Measurements from ENCODE around the gene SCUBE3. TPM values are rescaled to one million over a fixed set of nuclear protein-coding genes. Genes with fewer than 3 reads are reported as not detected.
A peak's percentile ranks its signal among the peaks of the same experiment; 100 is the strongest.

The SCUBE3 gene
- total RNA-seq, 2 donors from 2014 or later, result 0.05 to 0.16 TPM

DNA sequence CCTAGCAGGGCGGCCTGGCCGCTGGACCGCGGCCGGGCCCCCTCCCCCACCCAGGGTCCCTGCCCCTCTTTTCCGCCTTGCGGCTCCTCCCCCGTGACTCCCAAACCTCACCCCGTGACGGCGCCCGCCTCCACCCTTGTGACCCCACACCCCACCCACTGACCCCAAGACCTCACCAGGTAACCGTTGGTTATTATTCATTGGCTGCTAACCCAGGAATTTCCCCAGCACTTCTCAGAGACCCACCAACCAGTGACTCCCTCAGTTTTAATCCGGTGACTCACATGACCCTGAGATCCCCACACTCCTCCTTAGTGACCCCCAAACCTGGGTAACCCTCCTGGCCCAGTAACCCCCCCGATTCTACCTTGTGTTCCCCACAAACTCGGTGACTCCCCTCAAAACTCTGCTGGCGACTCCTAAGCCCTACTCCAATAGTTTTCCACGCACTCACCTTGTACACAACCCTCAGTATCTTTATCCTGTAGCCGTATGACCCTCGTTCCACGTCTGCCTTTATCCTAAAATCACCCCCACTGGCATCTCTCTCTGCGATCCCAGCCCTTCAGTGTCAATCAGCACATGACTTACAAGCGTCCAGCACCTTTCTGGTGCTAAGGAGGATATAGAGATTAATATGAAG lies 46.3 kb downstream of the SCUBE3 start:
- peaks cover 54% of the 10 kb centered on the region for H3K4me1 Mint-ChIP-seq (ENCODE audit: low read depth)
- no peaks in the 10 kb centered on the region for H3K36me3 Mint-ChIP-seq (ENCODE audit: insufficient read depth in 2 of 2)
- ATAC-seq (replicated peaks in 1 of 2) (peak; percentile 70 to 71), DNase-seq (peak; percentile 85 to 86)
- H3K4me3 Mint-ChIP-seq, result peak overlapping the region; percentile 85 to 99
- H3K9me3 Mint-ChIP-seq, result no peaks in the 10 kb centered on the region
- peak overlapping the region; percentile 88 for H3K27ac Mint-ChIP-seq
- H3K27me3 Mint-ChIP-seq (ENCODE audit: low read depth), result no peaks in the 10 kb centered on the region

GRCh38 chr6:35260591-35261570 lies 47.1 kb downstream of the SCUBE3 start:
- H3K27me3 Mint-ChIP-seq (ENCODE audit: low read depth), result no peaks in the 10 kb centered on the region
- peak overlapping the region; percentile 85 to 99 for H3K4me3 Mint-ChIP-seq
- DNase-seq (peak in 1 of 2 donors; percentile 7), ATAC-seq (replicated peaks in 1 of 2) (no peak)
- no peaks in the 10 kb centered on the region for H3K36me3 Mint-ChIP-seq (ENCODE audit: insufficient read depth in 2 of 2)
- H3K27ac Mint-ChIP-seq, result peak overlapping the region; percentile 88
- H3K4me1 Mint-ChIP-seq (ENCODE audit: low read depth), result peaks cover 60% of the 10 kb centered on the region
- H3K9me3 Mint-ChIP-seq, result no peaks in the 10 kb centered on the region

GRCh38 chr6:35262596-35262995 lies 48.8 kb downstream of the SCUBE3 start:
- Mint-ChIP-seq H3K27me3 (ENCODE audit: low read depth) (no peaks in the 10 kb centered on the region), H3K4me3 (no peak overlapping the region), H3K36me3 (ENCODE audit: insufficient read depth in 2 of 2) (peaks cover 0 to 2% of the 10 kb centered on the region in 2 donors), H3K4me1 (ENCODE audit: low read depth) (peaks cover 66% of the 10 kb centered on the region), H3K9me3 (no peaks in the 10 kb centered on the region), H3K27ac (peak overlapping the region; percentile 6)
- no peak for ATAC-seq (replicated peaks in 1 of 2)
- no peak for DNase-seq

DNA sequence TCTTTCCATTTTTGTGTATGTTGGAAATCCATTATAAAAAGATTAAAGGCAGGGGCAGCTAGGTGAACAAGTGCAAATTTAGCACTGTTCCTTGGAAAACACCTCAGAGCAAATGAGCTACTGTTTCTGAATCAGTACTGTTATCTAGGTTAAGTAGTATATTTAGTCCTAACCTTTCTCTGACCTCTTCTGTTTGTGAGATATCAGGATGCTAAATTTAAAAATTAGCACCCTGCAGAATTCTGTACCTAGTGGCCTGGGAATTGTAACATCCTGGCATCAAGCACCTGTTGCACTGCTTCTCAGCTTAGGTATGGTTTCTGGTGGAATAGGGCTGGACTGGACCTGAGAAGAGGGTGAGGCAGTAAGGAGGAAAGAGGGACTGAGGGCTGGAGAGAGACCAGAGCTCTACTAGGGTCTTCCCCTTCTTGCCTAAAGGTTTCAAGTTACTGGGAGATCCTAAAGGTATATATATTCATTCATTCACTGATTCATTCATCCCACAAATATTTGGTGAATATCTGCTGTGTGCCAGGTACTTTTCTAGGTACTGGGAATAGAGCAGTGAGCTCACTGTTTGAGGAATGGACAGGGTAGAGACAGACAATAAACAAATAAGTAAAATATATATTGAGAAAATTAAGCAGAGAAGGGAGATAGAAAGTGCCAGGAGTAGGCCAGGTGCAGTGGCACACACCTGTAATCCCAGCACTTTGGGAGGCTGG lies 51.0 kb downstream of the SCUBE3 start:
- H3K27me3 Mint-ChIP-seq (ENCODE audit: low read depth), result no peaks in the 10 kb centered on the region
- DNase-seq (no peak), ATAC-seq (replicated peaks in 1 of 2) (no peak)
- peaks cover 61% of the 10 kb centered on the region for H3K4me1 Mint-ChIP-seq (ENCODE audit: low read depth)
- H3K4me3 Mint-ChIP-seq, result peak overlapping the region in 1 of 2 donors; percentile 70
- peak overlapping the region; percentile 83 for H3K27ac Mint-ChIP-seq
- peaks cover 0 to 2% of the 10 kb centered on the region in 2 donors for H3K36me3 Mint-ChIP-seq (ENCODE audit: insufficient read depth in 2 of 2)
- H3K9me3 Mint-ChIP-seq, result no peaks in the 10 kb centered on the region

DNA sequence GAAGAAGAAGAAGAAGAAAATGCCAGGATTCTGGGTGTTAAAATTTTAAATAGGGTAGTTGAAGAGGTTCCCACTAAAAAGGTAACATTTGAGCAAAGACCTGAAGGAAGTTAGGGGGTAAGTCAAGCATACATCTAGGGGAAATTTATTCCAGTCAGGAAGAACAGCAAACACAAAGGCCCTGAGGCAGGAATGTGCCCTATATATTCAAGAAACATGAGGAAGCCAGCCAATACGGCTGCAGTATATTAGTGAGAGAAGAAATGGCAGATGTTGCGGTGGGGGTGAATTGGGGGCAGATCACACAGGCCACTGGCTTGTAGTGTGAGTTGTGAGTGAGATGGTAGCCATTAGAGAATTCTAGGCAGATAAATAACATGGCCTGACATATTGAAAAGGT lies 51.8 kb downstream of the SCUBE3 start:
- no peak for ATAC-seq (replicated peaks in 1 of 2)
- Mint-ChIP-seq H3K4me1 (ENCODE audit: low read depth) (peaks cover 55% of the 10 kb centered on the region), H3K9me3 (no peaks in the 10 kb centered on the region)

GRCh38 chr6:35267446-35267845 lies 53.7 kb downstream of the SCUBE3 start:
- no peaks in the 10 kb centered on the region for H3K27me3 Mint-ChIP-seq (ENCODE audit: low read depth)
- peaks cover 0 to 6% of the 10 kb centered on the region in 2 donors for H3K36me3 Mint-ChIP-seq (ENCODE audit: insufficient read depth in 2 of 2)
- no peak for DNase-seq
- H3K4me3 Mint-ChIP-seq, result no peak overlapping the region
- ATAC-seq (replicated peaks in 1 of 2), result no peak
- H3K9me3 Mint-ChIP-seq, result no peaks in the 10 kb centered on the region
- H3K4me1 Mint-ChIP-seq (ENCODE audit: low read depth), result peaks cover 38% of the 10 kb centered on the region
- H3K27ac Mint-ChIP-seq, result peak overlapping the region; percentile 44

More for the DNA sequence above, 51.8 kb downstream of the SCUBE3 start:
- DNase-seq, result no peak
- H3K36me3 Mint-ChIP-seq (ENCODE audit: insufficient read depth in 2 of 2), result peaks cover 0 to 5% of the 10 kb centered on the region in 2 donors
- no peak overlapping the region for H3K27ac Mint-ChIP-seq
- no peaks in the 10 kb centered on the region for H3K27me3 Mint-ChIP-seq (ENCODE audit: low read depth)
- no peak overlapping the region for H3K4me3 Mint-ChIP-seq

GRCh38 chr6:35267897-35268296 lies 54.1 kb downstream of the SCUBE3 start:
- no peak overlapping the region for H3K4me3 Mint-ChIP-seq
- ATAC-seq (replicated peaks in 1 of 2), result no peak
- peaks cover 0 to 6% of the 10 kb centered on the region in 2 donors for H3K36me3 Mint-ChIP-seq (ENCODE audit: insufficient read depth in 2 of 2)
- H3K9me3 Mint-ChIP-seq, result no peaks in the 10 kb centered on the region
- no peaks in the 10 kb centered on the region for H3K27me3 Mint-ChIP-seq (ENCODE audit: low read depth)
- no peak overlapping the region for H3K27ac Mint-ChIP-seq
- no peak for DNase-seq
- H3K4me1 Mint-ChIP-seq (ENCODE audit: low read depth), result peaks cover 33% of the 10 kb centered on the region

- Mint-ChIP-seq H3K4me1 (ENCODE audit: low read depth) (peaks cover 18% of the 10 kb centered on the region), H3K27me3 (ENCODE audit: low read depth) (no peaks in the 10 kb centered on the region), H3K27ac (no peak overlapping the region), H3K36me3 (ENCODE audit: insufficient read depth in 2 of 2) (peaks cover 0 to 6% of the 10 kb centered on the region in 2 donors), H3K9me3 (no peaks in the 10 kb centered on the region), H3K4me3 (no peak overlapping the region)
- ATAC-seq (replicated peaks in 1 of 2) (no peak), DNase-seq (no peak)
Measured at GRCh38 chr6:35272005-35272404, 58.2 kb downstream of the SCUBE3 start.

- no peak overlapping the region for H3K4me3 Mint-ChIP-seq
- H3K36me3 Mint-ChIP-seq (ENCODE audit: insufficient read depth in 2 of 2), result peaks cover 0 to 4% of the 10 kb centered on the region in 2 donors
- ATAC-seq (replicated peaks in 1 of 2) (no peak), DNase-seq (no peak)
- H3K9me3 Mint-ChIP-seq, result no peaks in the 10 kb centered on the region
- no peaks in the 10 kb centered on the region for H3K27me3 Mint-ChIP-seq (ENCODE audit: low read depth)
- H3K27ac Mint-ChIP-seq, result peak overlapping the region; percentile 15
- H3K4me1 Mint-ChIP-seq (ENCODE audit: low read depth), result peaks cover 8% of the 10 kb centered on the region
Measured at GRCh38 chr6:35273822-35274559, 60.2 kb downstream of the SCUBE3 start.

DNA sequence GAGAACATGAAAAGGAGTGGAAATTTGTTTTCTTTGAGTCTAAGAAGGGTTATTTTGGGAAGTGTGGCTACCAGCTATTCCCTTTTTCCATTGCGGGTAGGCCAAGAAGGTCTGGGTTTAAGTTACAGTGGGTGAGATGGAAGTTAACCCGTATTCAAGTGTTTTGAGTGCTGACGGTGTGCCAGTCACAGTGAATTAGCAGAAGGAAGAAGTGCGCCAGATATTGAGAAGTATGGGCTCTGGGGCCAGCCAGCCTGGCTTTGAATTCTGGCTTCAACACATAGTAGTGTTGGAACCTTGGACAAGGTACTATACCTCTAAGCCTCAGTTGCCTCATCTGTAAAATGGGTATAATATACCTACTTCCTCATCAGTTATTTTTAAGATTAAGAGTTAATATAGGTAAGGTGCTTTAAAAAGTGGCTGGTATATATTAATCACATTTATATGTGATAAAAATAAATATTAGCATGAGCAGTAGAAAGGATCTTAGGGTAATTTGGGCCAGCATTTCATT lies 62.0 kb downstream of the SCUBE3 start:
- no peak for DNase-seq
- Mint-ChIP-seq H3K27ac (no peak overlapping the region), H3K9me3 (no peaks in the 10 kb centered on the region), H3K36me3 (ENCODE audit: insufficient read depth in 2 of 2) (no peaks in the 10 kb centered on the region), H3K27me3 (ENCODE audit: low read depth) (no peaks in the 10 kb centered on the region), H3K4me3 (no peak overlapping the region), H3K4me1 (ENCODE audit: low read depth) (peaks cover 8% of the 10 kb centered on the region)
- no peak for ATAC-seq (replicated peaks in 1 of 2)

DNA sequence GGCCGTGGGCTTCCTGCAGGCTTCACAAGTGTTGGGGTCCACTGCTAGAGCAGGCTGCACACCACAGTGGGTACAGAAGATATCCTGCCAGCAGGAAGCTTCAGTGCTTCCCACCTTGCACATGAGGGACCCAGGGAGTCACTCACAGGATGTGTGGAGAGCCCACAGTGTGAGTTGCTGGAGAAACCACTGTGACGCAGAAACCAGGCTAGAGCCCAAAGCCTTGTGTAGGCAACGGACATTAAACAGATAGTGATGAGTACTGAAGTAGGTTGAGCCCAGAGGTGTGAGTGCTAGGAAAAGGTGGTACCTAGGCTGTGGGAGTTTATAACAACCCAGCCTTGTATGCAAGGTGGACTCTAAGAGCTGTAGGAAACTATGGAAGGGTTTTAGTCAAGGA lies 65.0 kb downstream of the SCUBE3 start:
- DNase-seq (no peak), ATAC-seq (replicated peaks in 1 of 2) (no peak)
- Mint-ChIP-seq H3K36me3 (ENCODE audit: insufficient read depth in 2 of 2) (peaks cover 2 to 5% of the 10 kb centered on the region in 2 donors), H3K9me3 (no peaks in the 10 kb centered on the region), H3K4me3 (no peak overlapping the region), H3K27me3 (ENCODE audit: low read depth) (no peaks in the 10 kb centered on the region), H3K4me1 (ENCODE audit: low read depth) (peaks cover 8% of the 10 kb centered on the region), H3K27ac (no peak overlapping the region)

DNA sequence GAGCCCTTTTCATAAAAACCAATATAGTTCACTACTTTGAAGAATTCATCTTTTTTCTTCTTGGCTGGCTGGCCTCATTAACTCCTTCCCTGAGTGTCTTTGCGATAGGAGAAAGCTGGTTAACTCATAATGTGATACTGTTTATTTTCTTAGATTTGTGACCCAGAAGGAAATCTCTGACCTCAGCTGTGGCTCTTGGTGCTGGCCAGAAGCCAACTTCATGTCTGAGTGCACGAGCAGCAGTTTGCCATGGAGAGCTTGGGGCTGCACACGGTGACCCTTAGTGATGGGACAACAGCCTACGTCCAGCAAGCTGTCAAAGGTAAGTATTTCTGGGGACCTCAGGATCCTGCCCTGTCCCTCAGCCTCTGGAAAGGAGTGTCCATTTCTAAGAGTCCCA lies 67.1 kb downstream of the SCUBE3 start:
- Mint-ChIP-seq H3K27ac (no peak overlapping the region), H3K9me3 (no peaks in the 10 kb centered on the region), H3K4me1 (ENCODE audit: low read depth) (no peaks in the 10 kb centered on the region), H3K27me3 (ENCODE audit: low read depth) (no peaks in the 10 kb centered on the region), H3K36me3 (ENCODE audit: insufficient read depth in 2 of 2) (peaks cover 5% of the 10 kb centered on the region in 2 donors), H3K4me3 (no peak overlapping the region)
- no peak for ATAC-seq (replicated peaks in 1 of 2)
- DNase-seq, result no peak

Measured in activated T-cell treated with anti-CD3 and anti-CD28 coated beads, Interleukin-2, amount 50 U/mL, for 72 hours (primary cell).